Measurements from ENCODE around the gene MTMR2. TPM values are rescaled to one million over a fixed set of nuclear protein-coding genes. Genes with fewer than 3 reads are reported as not detected.

The MTMR2 gene
- polyA plus RNA-seq, 1 of the 3 experiments (the other 2 are of a cell fraction), result 8.6 TPM

- TF ChIP-seq GABPA (IDR thresholded peaks at IDR 0.05; ENCODE audit: low read depth) (peak; percentile 61), PBX3 (IDR thresholded peaks at IDR 0.05) (peak; percentile 97), MAX (IDR thresholded peaks at IDR 0.05; ENCODE audit: low read depth) (peak; percentile 43; the same call in 1 of the 2 replicates), CTCF (IDR thresholded peaks at IDR 0.05) (no peak)
Observed at GRCh38 chr11:95790123-95790932, 133.6 kb downstream of the MTMR2 start, which contains the start of gene CEP57 (continued).

- no peaks in the 10 kb centered on the region for H3K9me3 ChIP-seq
- POLR2A ChIA-PET, result interaction anchor here (0.7 to 2.0 kb wide), 7 partner anchors 11 to 732 kb away, joined by 3 to 9 read pairs (median 3); partner anchors contain the start of genes CCDC82, ENDOD1, JRKL and SRSF8
- H3K4me1 ChIP-seq (ENCODE audit: control insufficient read depth in 1 of 2, insufficient read depth in 2 of 2, low read depth in 1 of 2, low read length in 1 of 2), result peaks cover 8 to 33% of the 10 kb centered on the region in 2 experiments
- DNase-seq, result peak; percentile 89
- H3K36me3 ChIP-seq (replicated peaks in 1 of 2; ENCODE audit: control insufficient read depth in 1 of 2, insufficient read depth in 2 of 2, low read length in 1 of 2), result peaks cover 28 to 32% of the 10 kb centered on the region in 2 experiments
- peaks cover 73% of the 10 kb centered on the region for H3K79me2 ChIP-seq (ENCODE audit: insufficient read depth)
- H4K20me1 ChIP-seq (ENCODE audit: insufficient read depth), result no peaks in the 10 kb centered on the region; the same call in 1 of the 2 replicates
- peak within 1 kb of the TSS; percentile 92 for H2AFZ ChIP-seq (ENCODE audit: low read depth)
- H3K27me3 ChIP-seq (ENCODE audit: insufficient read depth), result no peaks in the 10 kb centered on the region
- peak within 1 kb of the TSS; percentile 94 to 97 for H3K27ac ChIP-seq (ENCODE audit: low read depth in 2 of 2, low read length in 1 of 2)
- 2% methylated on average over 29 of the region's 62 CpGs for WGBS (ENCODE audit: low lambda C conversion rate)
- H3K4me2 ChIP-seq, result peak within 1 kb of the TSS; percentile 94
- CTCF ChIA-PET, result interaction anchor here (1.0 to 1.8 kb wide), 6 partner anchors 10 to 720 kb away, joined by 3 to 10 read pairs (median 5); partner anchors contain the start of gene SESN3
- peak within 1 kb of the TSS; percentile 93 for H3K9ac ChIP-seq
- no peaks in the 10 kb centered on the region for H3K9me2 ChIP-seq
- H3F3A ChIP-seq (replicated peaks; ENCODE audit: insufficient read depth), result peaks cover 8% of the 10 kb centered on the region
- H3K4me3 ChIP-seq (ENCODE audit: low read depth in 2 of 2, low read length in 1 of 2), result peak within 1 kb of the TSS; percentile 84 to 96
- TF ChIP-seq FOXM1 (IDR thresholded peaks at IDR 0.05; ENCODE audit: low read depth) (peak; percentile 12; the same call in 1 of the 2 replicates), CTCF (IDR thresholded peaks at IDR 0.05) (no peak), USF1 (IDR thresholded peaks at IDR 0.05; ENCODE audit: borderline replicate concordance, low read depth) (no peak), FOXJ3 (CRISPR knock-in tag; IDR thresholded peaks at IDR 0.05) (no peak), POLR2AphosphoS5 (IDR thresholded peaks at IDR 0.05; ENCODE audit: low read depth, low read length) (peak; percentile 74), EP300 (IDR thresholded peaks at IDR 0.05; ENCODE audit: borderline replicate concordance in 1 of 2, low read depth in 1 of 2, low read length in 1 of 2) (no peak), TAF1 (IDR thresholded peaks at IDR 0.05; ENCODE audit: borderline replicate concordance, low read depth, low read length) (peak; percentile 55; the same call in 1 of the 2 replicates), MAX (IDR thresholded peaks at IDR 0.05; ENCODE audit: low read depth) (peak; percentile 35; the same call in 1 of the 2 replicates), ZBTB33 (IDR thresholded peaks at IDR 0.05; ENCODE audit: borderline replicate concordance, low read depth) (peak; percentile 76), RFX5 (IDR thresholded peaks at IDR 0.05; ENCODE audit: low read length) (peak; percentile 59; the same call in 1 of the 2 replicates), JUND (IDR thresholded peaks at IDR 0.05) (no peak), TEAD4 (IDR thresholded peaks at IDR 0.05; ENCODE audit: borderline replicate concordance, insufficient read depth) (no peak), SIN3A (IDR thresholded peaks at IDR 0.05; ENCODE audit: borderline replicate concordance, low read depth, low read length) (peak; percentile 24; the same call in 1 of the 2 replicates), PBX3 (IDR thresholded peaks at IDR 0.05) (peak; percentile 72), MXI1 (IDR thresholded peaks at IDR 0.05; ENCODE audit: low read depth, low read length) (no peak; the same call in 1 of the 2 replicates)
Observed at GRCh38 chr11:95789506-95790122, 134.3 kb downstream of the MTMR2 start, which contains the start of gene FAM76B. FAM76B (minus strand) TSS chr11:95789782; CDS start chr11:95789478, 304 bp downstream.
